Osteoblast (primary cell): ENCODE measurements around the gene CRHR1. TPM values are rescaled to one million over a fixed set of nuclear protein-coding genes. Genes with fewer than 3 reads are reported as not detected.

Experiments
- DNase-seq: peaks from one replicate; pipeline ENCODE4 v3.0.0; 2011; ENCODE audit warnings: low spot score, mixed read lengths; ENCODE audit not compliant: insufficient read length; ENCODE audit errors: missing footprints
- H2AFZ ChIP-seq: 2 replicates; pipeline ENCODE4 v1.6.0; 2011; ENCODE audit warnings: mild to moderate bottlenecking, low read length
- H3K27ac ChIP-seq: 2 replicates; pipeline ENCODE4 v1.5.1; 2011; ENCODE audit warnings: mild to moderate bottlenecking, low read depth, low read length, moderate library complexity
- H3K27me3 ChIP-seq: 2 replicates; pipeline ENCODE4 v1.6.0; 2012; ENCODE audit warnings: mild to moderate bottlenecking, control low read depth, inconsistent platforms, low read length, moderate library complexity; ENCODE audit not compliant: insufficient read depth
- H3K36me3 ChIP-seq: 2 replicates; pipeline ENCODE4 v1.5.1; 2011; ENCODE audit warnings: mild to moderate bottlenecking, low read length, control low read depth, moderate library complexity; ENCODE audit not compliant: insufficient read depth
- H3K4me1 ChIP-seq: 2 replicates; pipeline ENCODE4 v1.5.1; 2011; ENCODE audit warnings: mild to moderate bottlenecking, low read length, control low read depth, moderate library complexity; ENCODE audit not compliant: insufficient read depth
- H3K4me2 ChIP-seq: 2 replicates; pipeline ENCODE4 v1.6.0; 2011; ENCODE audit warnings: mild to moderate bottlenecking, low read length; ENCODE audit not compliant: insufficient read depth
- H3K4me3 ChIP-seq: fragments of 200-600 bp; sonication (generic); 3 replicates; pipeline ENCODE4 v1.5.1; 2012; ENCODE audit warnings: mild to moderate bottlenecking, low read length, inconsistent platforms; ENCODE audit not compliant: insufficient read depth
- H3K79me2 ChIP-seq: 2 replicates; pipeline ENCODE4 v1.6.0; 2012; ENCODE audit warnings: mild to moderate bottlenecking, low read length, control low read depth, inconsistent platforms; ENCODE audit not compliant: insufficient read depth
- H3K9me3 ChIP-seq: 2 replicates; pipeline ENCODE4 v1.5.1; 2011; ENCODE audit warnings: low read depth, low read length, control low read depth
- H4K20me1 ChIP-seq: 2 replicates; pipeline ENCODE4 v1.6.0; 2012; ENCODE audit warnings: mild to moderate bottlenecking, low read length, control low read depth; ENCODE audit not compliant: insufficient read depth
- CTCF ChIP-seq: IDR thresholded peaks from 2 replicates; pipeline ENCODE4 v1.5.1; 2011; ENCODE audit warnings: mild to moderate bottlenecking, low read depth, low read length, moderate library complexity; ENCODE audit errors: extremely low read depth
- total RNA-seq: library from RNA; depleted of rRNA; stranded (reverse); fragments of >200 nt; gene quantifications from 2 replicates; pipeline ENCODE4 v1.2.3, GENCODE V29; 2012

Gene CRHR1
- total RNA-seq, 1 donor = not detected

- DNase-seq = no peak
- Histone ChIP-seq H3K27ac (no peak overlapping the region), H3K27me3 (no peaks in the 10 kb centered on the region), H3K4me3 (no peak overlapping the region), H4K20me1 (no peaks in the 10 kb centered on the region), H3K4me2 (no peak overlapping the region), H3K79me2 (no peaks in the 10 kb centered on the region), H3K36me3 (no peaks in the 10 kb centered on the region), H2AFZ (no peak overlapping the region), H3K4me1 (no peaks in the 10 kb centered on the region), H3K9me3 (no peaks in the 10 kb centered on the region)
- TF ChIP-seq CTCF = no peak
These were observed 25.4 kb downstream of the CRHR1 start for GRCh38 chr17:45809499-45809898.

GRCh38 chr17:45812102-45812501 is 28.0 kb downstream of the CRHR1 start:
- no peak overlapping the region for H3K4me2 ChIP-seq
- no peaks in the 10 kb centered on the region for H3K9me3 ChIP-seq
- no peaks in the 10 kb centered on the region for H3K36me3 ChIP-seq
- H3K4me1 ChIP-seq = no peaks in the 10 kb centered on the region
- DNase-seq = no peak
- H3K27me3 ChIP-seq = no peaks in the 10 kb centered on the region
- no peak overlapping the region for H3K27ac ChIP-seq
- H3K4me3 ChIP-seq = no peak overlapping the region
- TF ChIP-seq CTCF = peak; percentile 21
- H4K20me1 ChIP-seq = no peaks in the 10 kb centered on the region
- no peaks in the 10 kb centered on the region for H3K79me2 ChIP-seq
- no peak overlapping the region for H2AFZ ChIP-seq

GRCh38 chr17:45813048-45813725 is 29.1 kb downstream of the CRHR1 start:
- DNase-seq = peak; percentile 81
- H3K27me3 ChIP-seq = no peaks in the 10 kb centered on the region
- H4K20me1 ChIP-seq = no peaks in the 10 kb centered on the region
- H3K9me3 ChIP-seq = no peaks in the 10 kb centered on the region
- no peak overlapping the region for H3K4me3 ChIP-seq
- no peak overlapping the region for H3K4me2 ChIP-seq
- no peak overlapping the region for H2AFZ ChIP-seq
- H3K4me1 ChIP-seq = no peaks in the 10 kb centered on the region
- no peak for TF ChIP-seq CTCF
- no peak overlapping the region for H3K27ac ChIP-seq
- no peaks in the 10 kb centered on the region for H3K36me3 ChIP-seq
- H3K79me2 ChIP-seq = no peaks in the 10 kb centered on the region

GRCh38 chr17:45814622-45815606 is 30.8 kb downstream of the CRHR1 start:
- Histone ChIP-seq H3K4me3 (no peak overlapping the region), H3K4me1 (no peaks in the 10 kb centered on the region), H4K20me1 (no peaks in the 10 kb centered on the region), H3K27me3 (no peaks in the 10 kb centered on the region), H3K27ac (no peak overlapping the region), H3K79me2 (no peaks in the 10 kb centered on the region), H3K36me3 (no peaks in the 10 kb centered on the region), H3K9me3 (no peaks in the 10 kb centered on the region), H2AFZ (no peak overlapping the region), H3K4me2 (no peak overlapping the region)
- no peak for TF ChIP-seq CTCF
- no peak for DNase-seq
